ENCODE measurements around the gene SH3TC2. TPM values are rescaled to one million over a fixed set of nuclear protein-coding genes. Genes with fewer than 3 reads are reported as not detected.

The SH3TC2 gene
- total RNA-seq, 1 donor from 2014 or later, result not detected

GRCh38 chr5:149037817-149038216, 25.0 kb downstream of the SH3TC2 start:
- Mint-ChIP-seq H3K9me3 (no peaks in the 10 kb centered on the region), H3K27me3 (ENCODE audit: low read depth) (peaks cover 10% of the 10 kb centered on the region), H3K27ac (no peak overlapping the region), H3K4me3 (ENCODE audit: low read depth) (no peak overlapping the region), H3K36me3 (ENCODE audit: low read depth) (no peaks in the 10 kb centered on the region), H3K4me1 (ENCODE audit: low read depth) (peaks cover 20% of the 10 kb centered on the region)
- intact Hi-C loops (cut with micrococcal nuclease), result loop anchor here (5.0 to 10.0 kb wide), 3 partner anchors 41 to 596 kb away; no protein-coding TSS in a partner anchor
- no peak for DNase-seq (ENCODE audit: low spot score)

DNA sequence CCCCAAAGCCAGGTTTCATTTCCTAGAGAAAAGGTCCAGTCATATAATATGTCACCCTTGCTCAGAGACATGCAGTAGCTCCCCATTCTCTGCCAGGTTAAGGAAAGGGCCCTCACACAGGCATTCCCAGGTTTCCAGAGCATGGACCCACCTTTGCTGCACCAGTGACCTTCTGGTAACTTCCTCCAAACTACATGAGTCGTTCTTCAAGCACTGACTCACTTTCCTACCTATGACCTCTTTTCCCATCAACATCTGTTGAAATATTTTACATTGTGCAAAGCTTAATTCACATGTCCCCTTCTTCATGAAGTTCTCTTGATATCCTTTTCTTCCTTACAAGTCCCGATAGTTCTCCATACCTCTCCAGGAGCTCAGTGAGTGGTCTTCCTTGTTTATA, 25.9 kb downstream of the SH3TC2 start:
- H3K36me3 Mint-ChIP-seq (ENCODE audit: low read depth), result no peaks in the 10 kb centered on the region
- intact Hi-C loops (cut with micrococcal nuclease), result loop anchor here (5.0 to 10.0 kb wide), 3 partner anchors 40 to 595 kb away; no protein-coding TSS in a partner anchor

GRCh38 chr5:149036168-149036567, 26.7 kb downstream of the SH3TC2 start:
- Mint-ChIP-seq H3K4me3 (ENCODE audit: low read depth) (no peak overlapping the region), H3K27ac (no peak overlapping the region), H3K27me3 (ENCODE audit: low read depth) (peaks cover 8% of the 10 kb centered on the region), H3K4me1 (ENCODE audit: low read depth) (peaks cover 20% of the 10 kb centered on the region), H3K9me3 (no peaks in the 10 kb centered on the region), H3K36me3 (ENCODE audit: low read depth) (no peaks in the 10 kb centered on the region)
- intact Hi-C loops (cut with micrococcal nuclease), result loop anchor here (5.0 to 10.0 kb wide), 3 partner anchors 39 to 594 kb away; no protein-coding TSS in a partner anchor
- no peak for DNase-seq (ENCODE audit: low spot score)

More for the DNA sequence above, 25.9 kb downstream of the SH3TC2 start:
- H3K27me3 Mint-ChIP-seq (ENCODE audit: low read depth), result peaks cover 10% of the 10 kb centered on the region
- no peak for DNase-seq (ENCODE audit: low spot score)
- H3K9me3 Mint-ChIP-seq, result no peaks in the 10 kb centered on the region
- H3K4me3 Mint-ChIP-seq (ENCODE audit: low read depth), result no peak overlapping the region
- H3K27ac Mint-ChIP-seq, result no peak overlapping the region
- H3K4me1 Mint-ChIP-seq (ENCODE audit: low read depth), result peaks cover 20% of the 10 kb centered on the region

GRCh38 chr5:149035372-149035790, 27.5 kb downstream of the SH3TC2 start:
- Mint-ChIP-seq H3K27ac (no peak overlapping the region), H3K9me3 (no peaks in the 10 kb centered on the region), H3K4me1 (ENCODE audit: low read depth) (peaks cover 22% of the 10 kb centered on the region), H3K4me3 (ENCODE audit: low read depth) (no peak overlapping the region), H3K27me3 (ENCODE audit: low read depth) (peaks cover 6% of the 10 kb centered on the region), H3K36me3 (ENCODE audit: low read depth) (no peaks in the 10 kb centered on the region)
- peak; percentile 32 for DNase-seq (ENCODE audit: low spot score)
- intact Hi-C loops (cut with micrococcal nuclease), result loop anchor here (1.0 to 10.0 kb wide), 5 partner anchors 38 to 593 kb away; no protein-coding TSS in a partner anchor

DNA sequence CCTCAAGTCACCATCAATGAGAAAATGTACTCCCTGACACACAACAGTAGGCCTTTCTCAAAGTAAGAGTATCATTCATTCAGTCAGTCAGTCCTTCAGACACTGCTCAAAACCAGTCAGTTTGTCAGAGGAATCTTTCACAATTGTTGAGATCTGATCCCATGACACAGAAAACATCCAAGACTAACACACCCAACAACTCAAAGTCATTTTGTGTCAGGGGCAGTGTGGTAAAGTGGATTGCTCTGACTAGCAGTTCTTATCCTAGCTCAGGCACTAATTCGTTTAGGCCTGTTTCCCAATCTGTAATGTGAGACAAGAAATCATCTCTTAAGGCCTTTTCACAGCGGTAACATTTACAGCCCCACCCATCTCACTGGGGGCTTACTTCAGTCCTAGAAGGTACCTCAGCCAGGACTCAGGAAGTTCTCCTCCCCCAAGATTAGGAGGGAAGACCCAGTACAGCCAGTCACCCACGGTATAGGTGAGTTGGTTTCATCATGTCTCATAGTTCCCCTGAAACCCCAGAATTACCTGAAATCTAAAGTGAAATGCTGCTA, 31.9 kb downstream of the SH3TC2 start:
- intact Hi-C loops (cut with micrococcal nuclease), result loop anchor here (5.0 to 10.0 kb wide), 2 partner anchors 74 to 226 kb away; no protein-coding TSS in a partner anchor
- no peaks in the 10 kb centered on the region for H3K36me3 Mint-ChIP-seq (ENCODE audit: low read depth)
- H3K4me3 Mint-ChIP-seq (ENCODE audit: low read depth), result no peak overlapping the region
- no peak overlapping the region for H3K27ac Mint-ChIP-seq
- H3K9me3 Mint-ChIP-seq, result no peaks in the 10 kb centered on the region
- DNase-seq (ENCODE audit: low spot score), result no peak
- peaks cover 2% of the 10 kb centered on the region for H3K4me1 Mint-ChIP-seq (ENCODE audit: low read depth)
- H3K27me3 Mint-ChIP-seq (ENCODE audit: low read depth), result no peaks in the 10 kb centered on the region

DNA sequence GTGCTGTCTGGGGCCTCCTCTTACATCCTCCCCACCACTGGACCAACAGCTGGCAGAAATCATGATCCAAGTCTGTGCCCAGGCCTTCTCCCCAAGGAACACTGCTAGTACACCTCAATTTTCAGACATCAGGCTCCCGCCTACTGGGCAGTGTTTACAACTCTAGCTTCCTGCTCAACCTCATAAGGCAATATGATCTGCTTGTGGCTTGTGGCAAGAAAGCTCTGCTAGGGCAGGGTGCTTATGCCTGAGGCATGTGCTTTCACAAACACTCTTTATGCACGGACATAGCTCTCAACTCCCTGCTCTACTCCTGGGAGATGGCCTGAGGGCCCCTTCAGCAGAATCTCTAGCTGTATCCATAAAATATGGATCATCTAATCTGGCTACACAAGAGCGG, 32.5 kb downstream of the SH3TC2 start:
- no peak for DNase-seq (ENCODE audit: low spot score)
- Mint-ChIP-seq H3K9me3 (no peaks in the 10 kb centered on the region), H3K36me3 (ENCODE audit: low read depth) (no peaks in the 10 kb centered on the region), H3K27ac (no peak overlapping the region), H3K4me1 (ENCODE audit: low read depth) (peaks cover 2% of the 10 kb centered on the region), H3K4me3 (ENCODE audit: low read depth) (no peak overlapping the region), H3K27me3 (ENCODE audit: low read depth) (no peaks in the 10 kb centered on the region)
- intact Hi-C loops (cut with micrococcal nuclease), result loop anchor here (5.0 to 10.0 kb wide), 2 partner anchors 73 to 226 kb away; no protein-coding TSS in a partner anchor

GRCh38 chr5:149028984-149029383, 33.9 kb downstream of the SH3TC2 start:
- peaks cover 2% of the 10 kb centered on the region for H3K4me1 Mint-ChIP-seq (ENCODE audit: low read depth)
- DNase-seq (ENCODE audit: low spot score), result no peak
- H3K36me3 Mint-ChIP-seq (ENCODE audit: low read depth), result no peaks in the 10 kb centered on the region

GRCh38 chr5:149028161-149028560, 34.7 kb downstream of the SH3TC2 start:
- H3K4me1 Mint-ChIP-seq (ENCODE audit: low read depth), result peaks cover 2% of the 10 kb centered on the region
- no peaks in the 10 kb centered on the region for H3K36me3 Mint-ChIP-seq (ENCODE audit: low read depth)
- no peak overlapping the region for H3K27ac Mint-ChIP-seq
- no peak overlapping the region for H3K4me3 Mint-ChIP-seq (ENCODE audit: low read depth)
- H3K9me3 Mint-ChIP-seq, result no peaks in the 10 kb centered on the region
- intact Hi-C loops (cut with micrococcal nuclease), result no loop called here
- H3K27me3 Mint-ChIP-seq (ENCODE audit: low read depth), result no peaks in the 10 kb centered on the region
- DNase-seq (ENCODE audit: low spot score), result no peak

More at GRCh38 chr5:149028984-149029383, 33.9 kb downstream of the SH3TC2 start:
- Mint-ChIP-seq H3K27ac (no peak overlapping the region), H3K27me3 (ENCODE audit: low read depth) (no peaks in the 10 kb centered on the region), H3K9me3 (no peaks in the 10 kb centered on the region), H3K4me3 (ENCODE audit: low read depth) (no peak overlapping the region)
- intact Hi-C loops (cut with micrococcal nuclease), result no loop called here

- H3K36me3 Mint-ChIP-seq (ENCODE audit: low read depth), result no peaks in the 10 kb centered on the region
- H3K27ac Mint-ChIP-seq, result no peak overlapping the region
- no peak for DNase-seq (ENCODE audit: low spot score)
- H3K9me3 Mint-ChIP-seq, result no peaks in the 10 kb centered on the region
- intact Hi-C loops (cut with micrococcal nuclease), result no loop called here
- H3K4me3 Mint-ChIP-seq (ENCODE audit: low read depth), result no peak overlapping the region
- H3K27me3 Mint-ChIP-seq (ENCODE audit: low read depth), result no peaks in the 10 kb centered on the region
- H3K4me1 Mint-ChIP-seq (ENCODE audit: low read depth), result peaks cover 2% of the 10 kb centered on the region
Measured at GRCh38 chr5:149027636-149028035, 35.2 kb downstream of the SH3TC2 start.

GRCh38 chr5:149024943-149025342, 37.9 kb downstream of the SH3TC2 start:
- no peaks in the 10 kb centered on the region for H3K36me3 Mint-ChIP-seq (ENCODE audit: low read depth)
- DNase-seq (ENCODE audit: low spot score), result no peak
- H3K27me3 Mint-ChIP-seq (ENCODE audit: low read depth), result peaks cover 10% of the 10 kb centered on the region
- intact Hi-C loops (cut with micrococcal nuclease), result no loop called here
- H3K27ac Mint-ChIP-seq, result no peak overlapping the region
- no peaks in the 10 kb centered on the region for H3K4me1 Mint-ChIP-seq (ENCODE audit: low read depth)
- H3K4me3 Mint-ChIP-seq (ENCODE audit: low read depth), result no peak overlapping the region
- no peaks in the 10 kb centered on the region for H3K9me3 Mint-ChIP-seq

GRCh38 chr5:149024477-149024876, 38.4 kb downstream of the SH3TC2 start:
- H3K4me1 Mint-ChIP-seq (ENCODE audit: low read depth), result peaks cover under 1% of the 10 kb centered on the region
- H3K36me3 Mint-ChIP-seq (ENCODE audit: low read depth), result no peaks in the 10 kb centered on the region
- peaks cover 10% of the 10 kb centered on the region for H3K27me3 Mint-ChIP-seq (ENCODE audit: low read depth)
- no peaks in the 10 kb centered on the region for H3K9me3 Mint-ChIP-seq
- no peak overlapping the region for H3K4me3 Mint-ChIP-seq (ENCODE audit: low read depth)
- no peak for DNase-seq (ENCODE audit: low spot score)
- intact Hi-C loops (cut with micrococcal nuclease), result no loop called here
- no peak overlapping the region for H3K27ac Mint-ChIP-seq

DNA sequence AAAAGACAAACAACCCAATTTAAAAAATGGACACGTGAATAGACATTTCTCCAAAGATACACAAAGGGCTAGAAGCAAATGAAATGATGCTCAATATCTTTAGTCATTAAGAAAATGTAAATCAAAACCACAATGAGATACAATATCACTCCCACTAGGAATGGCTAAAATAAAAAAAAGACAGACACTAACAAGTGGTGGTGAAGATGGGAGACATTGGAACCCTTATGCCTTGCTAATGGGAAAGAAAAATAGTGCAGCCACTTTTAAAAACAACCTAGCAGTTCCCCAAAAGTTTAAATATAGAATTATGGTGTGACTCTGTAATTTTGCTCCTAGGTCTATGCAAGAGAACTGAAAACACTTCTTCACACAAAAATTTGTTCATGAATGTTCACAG, 40.7 kb downstream of the SH3TC2 start:
- Mint-ChIP-seq H3K36me3 (ENCODE audit: low read depth) (no peaks in the 10 kb centered on the region), H3K4me1 (ENCODE audit: low read depth) (peaks cover 10% of the 10 kb centered on the region), H3K27me3 (ENCODE audit: low read depth) (peaks cover 10% of the 10 kb centered on the region), H3K4me3 (ENCODE audit: low read depth) (no peak overlapping the region), H3K27ac (no peak overlapping the region), H3K9me3 (no peaks in the 10 kb centered on the region)
- DNase-seq (ENCODE audit: low spot score), result no peak
- intact Hi-C loops (cut with micrococcal nuclease), result no loop called here

- Mint-ChIP-seq H3K36me3 (ENCODE audit: low read depth) (no peaks in the 10 kb centered on the region), H3K27me3 (ENCODE audit: low read depth) (peaks cover 10% of the 10 kb centered on the region), H3K4me1 (ENCODE audit: low read depth) (peaks cover 10% of the 10 kb centered on the region), H3K9me3 (no peaks in the 10 kb centered on the region), H3K27ac (no peak overlapping the region), H3K4me3 (ENCODE audit: low read depth) (no peak overlapping the region)
- intact Hi-C loops (cut with micrococcal nuclease), result no loop called here
- DNase-seq (ENCODE audit: low spot score), result no peak
Measured at GRCh38 chr5:149019679-149020078, 43.2 kb downstream of the SH3TC2 start.
